Liver (tissue), 9 donors: ENCODE results near the gene PHKB. TPM values are rescaled to one million over a fixed set of nuclear protein-coding genes. Genes with fewer than 3 reads are reported as not detected.
"Not testable (repeated sequence)": the region's sequence is repeated elsewhere in the genome, so short reads cannot be mapped to it uniquely, and the experiment has no call there.

Source experiments
- DNase-seq: peaks from one replicate; pipeline ENCODE4 v3.0.0-alpha.2; 2017; ENCODE audit warnings: low spot score
- H3K27ac ChIP-seq, 2 donors: one replicate each; pipeline ENCODE4 v1.7.0; 2013; ENCODE audit warnings: inconsistent platforms in 2 of 2, low read length in 2 of 2, control low read depth in 1 of 2, low read depth in 1 of 2, mild to moderate bottlenecking in 1 of 2
- H3K27me3 ChIP-seq, 4 donors: one replicate each; pipeline versions ENCODE4 v1.6.1 to v1.7.0; 2013; ENCODE audit warnings: low read length in 3 of 4, inconsistent platforms in 1 of 4, mild to moderate bottlenecking in 1 of 4, moderate library complexity in 1 of 4; ENCODE audit not compliant: control insufficient read depth in 4 of 4, insufficient read depth in 4 of 4
- H3K36me3 ChIP-seq, 4 donors: one replicate each; pipeline versions ENCODE4 v1.6.1 to v1.7.0; 2013; ENCODE audit warnings: low read length in 3 of 4, mild to moderate bottlenecking in 3 of 4, low read depth in 1 of 4, moderate library complexity in 1 of 4; ENCODE audit not compliant: control insufficient read depth in 4 of 4, insufficient read depth in 3 of 4
- H3K4me1 ChIP-seq, 4 donors: one replicate each; pipeline versions ENCODE4 v1.6.1 to v1.7.0; 2013; ENCODE audit warnings: low read length in 3 of 4, mild to moderate bottlenecking in 3 of 4, moderate library complexity in 1 of 4; ENCODE audit not compliant: control insufficient read depth in 4 of 4, insufficient read depth in 4 of 4
- H3K4me3 ChIP-seq, 3 donors: one replicate each; pipeline versions ENCODE4 v1.6.1 to v1.7.0; 2013; ENCODE audit warnings: low read length in 3 of 3, control low read depth in 1 of 3, low read depth in 1 of 3, mild to moderate bottlenecking in 1 of 3
- H3K9ac ChIP-seq, 2 donors: one replicate each; pipeline ENCODE4 v1.7.0; 2013; ENCODE audit warnings: low read length in 2 of 2, mild to moderate bottlenecking in 2 of 2, moderate library complexity in 2 of 2, control low read depth in 1 of 2, low read depth in 1 of 2
- H3K9me3 ChIP-seq, 4 donors: one replicate each; pipeline versions ENCODE4 v1.6.1 to v1.7.0; 2013; ENCODE audit warnings: low read length in 3 of 4; ENCODE audit not compliant: control insufficient read depth in 4 of 4
- EGR1 ChIP-seq, 2 donors: IDR thresholded peaks; 2 replicates each; pipeline ENCODE4 v1.6.1; 2016 to 2018; ENCODE audit warnings: antibody characterized with exemption in 2 of 2, low read depth in 2 of 2
- HNF4A ChIP-seq, 2 donors: conservative IDR thresholded peaks; 2 replicates each; pipeline ENCODE4 v1.6.1; 2016; ENCODE audit warnings: antibody characterized with exemption in 2 of 2, mild to moderate bottlenecking in 2 of 2
- HNF4G ChIP-seq: IDR thresholded peaks from 2 replicates; pipeline ENCODE4 v1.6.1; 2016; ENCODE audit warnings: antibody characterized with exemption
- NR2F2 ChIP-seq: IDR thresholded peaks from 2 replicates; pipeline ENCODE4 v1.6.1; 2016; ENCODE audit warnings: antibody characterized with exemption
- RXRA ChIP-seq, 2 donors: IDR thresholded peaks; 2 replicates each; pipeline ENCODE4 v1.6.1; 2017 to 2018; ENCODE audit warnings: antibody characterized with exemption in 2 of 2, mild to moderate bottlenecking in 1 of 2
- SP1 ChIP-seq: IDR thresholded peaks from 2 replicates; pipeline ENCODE4 v1.6.1; 2018; ENCODE audit warnings: antibody characterized with exemption, mild to moderate bottlenecking
- TAF1 ChIP-seq: conservative IDR thresholded peaks from 2 replicates; pipeline ENCODE4 v1.6.1; 2016; ENCODE audit warnings: antibody characterized with exemption, mild to moderate bottlenecking
- YY1 ChIP-seq: IDR thresholded peaks from 2 replicates; pipeline ENCODE4 v1.6.1; 2016; ENCODE audit warnings: antibody characterized with exemption, mild to moderate bottlenecking
- WGBS: extraction: QIAGEN DNeasy Blood & Tissue Kit; methylation state at CpG from one replicate; pipeline ENCODE4 v1.1.7; 2013; 5-methylcytosine and 5-hydroxymethylcytosine counted together
- polyA plus RNA-seq, 2 donors: library from polyadenylated mRNA; stranded (reverse) in 1 of 2; unstranded in 1 of 2; fragments of 200-250 nt in 1 of 2; fragments of >200 nt in 1 of 2; fragmentation: Nextera tagmentation in 1 of 2; extraction: Ambion mirVana in 1 of 2; gene quantifications; one replicate each; pipeline versions ENCODE4 v1.2.1 to v1.2.3, GENCODE V29; 2013 to 2015
- total RNA-seq, 2 donors: library from RNA; depleted of rRNA; stranded (reverse); fragments of >200 nt; gene quantifications; one replicate each; pipeline ENCODE4 v1.2.3, GENCODE V29; 2014
- TF ChIP-seq, protein P1 (sequence below): fragments of 150-350 bp; IDR thresholded peaks from 2 replicates; pipeline ENCODE4 v1.5.1; 2017; ENCODE audit warnings: improper control_type of control experiment, low read depth, low read length; ENCODE audit not compliant: missing input control
- TF ChIP-seq, protein P2 (sequence below): IDR thresholded peaks from 2 replicates; pipeline ENCODE4 v1.6.1; 2016; ENCODE audit warnings: antibody characterized with exemption
- donor health status: healthy.
- donor health status: healthy.
- donor health status: healthy.
- donor health status: healthy.
- donor health status: healthy.

The PHKB gene
- total and polyA plus RNA-seq, 4 donors = 13.2 to 49.1 (median 29.0) TPM

DNA sequence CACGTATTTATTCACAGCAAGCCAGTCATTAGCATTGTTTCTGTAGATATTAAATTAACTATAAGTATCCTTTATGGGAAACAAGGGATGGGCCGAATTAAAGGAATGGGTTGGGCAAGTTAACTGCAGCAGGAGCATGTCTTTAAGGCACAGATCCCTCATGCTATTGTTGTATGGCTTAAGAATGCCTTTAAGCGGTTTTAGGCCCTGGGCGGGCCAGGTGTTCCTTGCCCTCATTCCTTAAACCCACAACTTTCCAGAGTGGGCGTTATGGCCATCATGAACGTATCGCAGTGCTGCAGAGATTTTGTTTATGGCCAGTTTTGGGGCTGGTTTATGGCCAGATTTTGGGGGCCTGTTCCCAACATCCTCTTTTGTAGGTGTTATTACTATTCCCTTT, 9.1 kb downstream of the PHKB start:
- Histone ChIP-seq H3K9me3 (no peaks in the 10 kb centered on the region), H3K4me1 (no peaks in the 10 kb centered on the region), H3K4me3 (no peak overlapping the region), H3K36me3 (no peaks in the 10 kb centered on the region), H3K27ac (no peak overlapping the region), H3K9ac (no peak overlapping the region), H3K27me3 (no peaks in the 10 kb centered on the region)
- DNase-seq = no peak
- no peak for TF ChIP-seq NR2F2
- 98% methylated on average over 7 of the region's 7 CpGs for WGBS

DNA sequence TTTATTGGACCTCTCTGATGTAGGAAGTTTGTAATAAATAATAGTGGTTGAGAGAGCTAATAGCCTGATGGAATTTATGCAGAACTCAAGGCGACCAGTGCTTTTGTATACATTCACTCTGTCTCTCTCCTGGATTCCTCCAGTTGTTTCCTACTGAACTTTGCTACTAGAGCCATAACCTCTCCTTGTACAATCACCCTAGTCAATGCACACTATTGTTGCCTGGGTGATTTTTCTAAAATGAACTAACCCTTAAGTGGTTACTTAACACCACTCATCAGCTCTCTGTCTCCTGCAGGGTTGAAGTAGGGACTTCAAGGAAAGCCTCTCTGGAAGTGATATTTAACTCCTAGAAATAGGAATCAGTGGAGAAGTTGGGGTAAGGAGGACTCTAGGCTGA, 9.7 kb downstream of the PHKB start:
- no peaks in the 10 kb centered on the region for H3K36me3 ChIP-seq

DNA sequence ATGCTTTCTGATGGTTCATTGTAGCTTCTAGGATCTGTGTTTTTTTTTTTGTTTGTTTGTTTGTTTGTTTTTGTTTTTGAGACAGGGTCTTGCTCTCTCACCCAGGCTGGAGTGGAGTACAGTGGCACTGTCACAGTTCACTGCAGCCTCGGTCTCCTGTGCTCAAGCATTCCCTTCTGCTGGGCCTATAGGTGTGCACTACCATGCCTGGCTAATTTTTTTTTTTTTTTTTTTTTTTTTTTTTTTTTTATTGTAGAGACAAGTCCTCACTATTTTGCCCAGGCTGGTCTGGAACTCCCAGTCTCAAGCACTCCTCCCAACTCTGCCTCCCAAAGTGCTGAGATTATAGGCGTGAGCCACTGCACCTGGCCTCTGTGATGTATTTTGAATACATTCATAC, 11.9 kb downstream of the PHKB start:
- not testable (repeated sequence) for H3K27ac ChIP-seq, H3K4me3 ChIP-seq, DNase-seq, H3K9me3 ChIP-seq, H3K27me3 ChIP-seq, H3K4me1 ChIP-seq, H3K9ac ChIP-seq, H3K36me3 ChIP-seq
- 92% methylated on average over 2 of the region's 2 CpGs for WGBS

More for the DNA sequence above, 9.7 kb downstream of the PHKB start:
- Histone ChIP-seq H3K27me3 (no peaks in the 10 kb centered on the region), H3K9me3 (no peaks in the 10 kb centered on the region), H3K4me1 (no peaks in the 10 kb centered on the region), H3K27ac (no peak overlapping the region), H3K9ac (no peak overlapping the region), H3K4me3 (no peak overlapping the region)
- TF ChIP-seq HNF4G (no peak), RXRA (IDR thresholded peaks at IDR 0.05) (no peak), SP1 (no peak)
- 92% methylated on average over 1 of the region's 1 CpG for WGBS
- DNase-seq = no peak

DNA sequence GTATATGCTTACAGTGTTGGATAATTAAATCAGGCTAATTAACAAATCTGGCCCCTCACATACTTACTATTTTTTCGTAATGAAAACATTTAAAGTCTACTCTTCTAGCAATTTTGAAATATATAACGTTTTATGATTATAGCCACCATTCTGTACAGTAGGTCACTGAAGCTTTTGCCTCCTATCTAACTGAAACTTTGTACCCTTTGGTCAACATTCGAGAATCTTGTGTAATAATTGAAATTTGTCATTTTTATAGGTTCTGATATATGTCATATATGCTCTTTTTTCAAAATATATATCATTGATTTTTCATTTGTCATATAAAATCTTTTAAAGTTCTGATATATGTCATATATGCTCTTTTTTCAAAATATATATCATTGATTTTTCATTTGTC, 12.7 kb downstream of the PHKB start:
- Histone ChIP-seq H3K4me1 (no peaks in the 10 kb centered on the region), H3K4me3 (no peak overlapping the region), H3K27me3 (no peaks in the 10 kb centered on the region), H3K9ac (no peak overlapping the region), H3K36me3 (no peaks in the 10 kb centered on the region), H3K9me3 (no peaks in the 10 kb centered on the region), H3K27ac (no peak overlapping the region)
- DNase-seq = no peak
- WGBS = 61% methylated on average over 3 of the region's 3 CpGs
- TF ChIP-seq, protein P1, sequence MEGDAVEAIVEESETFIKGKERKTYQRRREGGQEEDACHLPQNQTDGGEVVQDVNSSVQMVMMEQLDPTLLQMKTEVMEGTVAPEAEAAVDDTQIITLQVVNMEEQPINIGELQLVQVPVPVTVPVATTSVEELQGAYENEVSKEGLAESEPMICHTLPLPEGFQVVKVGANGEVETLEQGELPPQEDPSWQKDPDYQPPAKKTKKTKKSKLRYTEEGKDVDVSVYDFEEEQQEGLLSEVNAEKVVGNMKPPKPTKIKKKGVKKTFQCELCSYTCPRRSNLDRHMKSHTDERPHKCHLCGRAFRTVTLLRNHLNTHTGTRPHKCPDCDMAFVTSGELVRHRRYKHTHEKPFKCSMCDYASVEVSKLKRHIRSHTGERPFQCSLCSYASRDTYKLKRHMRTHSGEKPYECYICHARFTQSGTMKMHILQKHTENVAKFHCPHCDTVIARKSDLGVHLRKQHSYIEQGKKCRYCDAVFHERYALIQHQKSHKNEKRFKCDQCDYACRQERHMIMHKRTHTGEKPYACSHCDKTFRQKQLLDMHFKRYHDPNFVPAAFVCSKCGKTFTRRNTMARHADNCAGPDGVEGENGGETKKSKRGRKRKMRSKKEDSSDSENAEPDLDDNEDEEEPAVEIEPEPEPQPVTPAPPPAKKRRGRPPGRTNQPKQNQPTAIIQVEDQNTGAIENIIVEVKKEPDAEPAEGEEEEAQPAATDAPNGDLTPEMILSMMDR = no peak
- TF ChIP-seq, protein P2, sequence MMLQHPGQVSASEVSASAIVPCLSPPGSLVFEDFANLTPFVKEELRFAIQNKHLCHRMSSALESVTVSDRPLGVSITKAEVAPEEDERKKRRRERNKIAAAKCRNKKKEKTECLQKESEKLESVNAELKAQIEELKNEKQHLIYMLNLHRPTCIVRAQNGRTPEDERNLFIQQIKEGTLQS = no peak
- no peak for TF ChIP-seq YY1
- no peak for TF ChIP-seq TAF1
- peak in 1 of 2 donors; percentile 8 for TF ChIP-seq HNF4A (conservative IDR thresholded peaks at IDR 0.05)
- TF ChIP-seq HNF4G = no peak
- no peak for TF ChIP-seq RXRA (IDR thresholded peaks at IDR 0.05)
- TF ChIP-seq EGR1 (IDR thresholded peaks at IDR 0.05; ENCODE audit: low read depth in 2 of 2) = no peak
